ENCODE data around the gene FYTTD1. TPM values are rescaled to one million over a fixed set of nuclear protein-coding genes. Genes with fewer than 3 reads are reported as not detected.

The FYTTD1 gene
- total and polyA plus RNA-seq, 9 donors, result 16.8 to 70.5 (median 52.0) TPM

DNA sequence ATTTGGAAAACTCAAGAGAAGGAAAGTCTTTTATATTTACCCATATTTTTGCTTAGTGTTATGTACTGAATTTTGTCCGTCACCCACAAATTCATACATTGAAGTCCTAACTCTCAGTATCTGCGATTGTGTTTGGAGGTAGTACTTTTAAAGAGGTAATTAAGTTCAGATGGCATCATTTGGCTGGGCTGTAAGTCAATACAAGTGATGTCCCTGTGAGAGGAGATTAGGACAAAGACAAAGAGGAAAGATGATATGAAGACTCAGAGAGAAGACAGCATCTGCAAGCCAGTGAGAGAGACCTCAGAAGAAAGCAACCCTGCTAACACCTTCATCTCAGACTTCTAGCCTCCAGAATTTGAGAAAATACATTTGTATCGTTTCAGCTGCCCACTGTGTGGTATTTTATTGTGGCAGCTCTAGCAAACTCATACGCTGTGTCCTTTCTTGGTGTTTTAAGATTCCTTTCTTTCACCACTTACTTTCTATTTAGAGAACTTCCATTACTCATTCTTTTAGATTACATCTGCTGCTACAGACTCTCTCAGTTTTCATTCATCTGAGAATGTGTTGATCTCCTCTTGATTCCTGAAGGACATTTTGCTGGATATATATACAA is 58.4 kb downstream of the FYTTD1 start:
- DNase-seq, result no peak
- Histone ChIP-seq H3K36me3 (no peaks in the 10 kb centered on the region), H3K9me3 (no peaks in the 10 kb centered on the region), H3K4me3 (no peak overlapping the region), H3K27ac (no peak overlapping the region), H3K27me3 (no peaks in the 10 kb centered on the region), H3K4me1 (ENCODE audit: insufficient read depth) (peaks cover 3% of the 10 kb centered on the region)
- WGBS, 3 donors, result 76 to 79% (median 77%) methylated on average over 4 of the region's 4 CpGs
- intact Hi-C loops (cut with DNase I), result no loop called here
- no peak for TF ChIP-seq EP300 (IDR thresholded peaks at IDR 0.05)
- TF ChIP-seq, protein P1, sequence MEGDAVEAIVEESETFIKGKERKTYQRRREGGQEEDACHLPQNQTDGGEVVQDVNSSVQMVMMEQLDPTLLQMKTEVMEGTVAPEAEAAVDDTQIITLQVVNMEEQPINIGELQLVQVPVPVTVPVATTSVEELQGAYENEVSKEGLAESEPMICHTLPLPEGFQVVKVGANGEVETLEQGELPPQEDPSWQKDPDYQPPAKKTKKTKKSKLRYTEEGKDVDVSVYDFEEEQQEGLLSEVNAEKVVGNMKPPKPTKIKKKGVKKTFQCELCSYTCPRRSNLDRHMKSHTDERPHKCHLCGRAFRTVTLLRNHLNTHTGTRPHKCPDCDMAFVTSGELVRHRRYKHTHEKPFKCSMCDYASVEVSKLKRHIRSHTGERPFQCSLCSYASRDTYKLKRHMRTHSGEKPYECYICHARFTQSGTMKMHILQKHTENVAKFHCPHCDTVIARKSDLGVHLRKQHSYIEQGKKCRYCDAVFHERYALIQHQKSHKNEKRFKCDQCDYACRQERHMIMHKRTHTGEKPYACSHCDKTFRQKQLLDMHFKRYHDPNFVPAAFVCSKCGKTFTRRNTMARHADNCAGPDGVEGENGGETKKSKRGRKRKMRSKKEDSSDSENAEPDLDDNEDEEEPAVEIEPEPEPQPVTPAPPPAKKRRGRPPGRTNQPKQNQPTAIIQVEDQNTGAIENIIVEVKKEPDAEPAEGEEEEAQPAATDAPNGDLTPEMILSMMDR (IDR thresholded peaks at IDR 0.05), result no peak
- no peak for TF ChIP-seq POLR2A (IDR thresholded peaks at IDR 0.05)

DNA sequence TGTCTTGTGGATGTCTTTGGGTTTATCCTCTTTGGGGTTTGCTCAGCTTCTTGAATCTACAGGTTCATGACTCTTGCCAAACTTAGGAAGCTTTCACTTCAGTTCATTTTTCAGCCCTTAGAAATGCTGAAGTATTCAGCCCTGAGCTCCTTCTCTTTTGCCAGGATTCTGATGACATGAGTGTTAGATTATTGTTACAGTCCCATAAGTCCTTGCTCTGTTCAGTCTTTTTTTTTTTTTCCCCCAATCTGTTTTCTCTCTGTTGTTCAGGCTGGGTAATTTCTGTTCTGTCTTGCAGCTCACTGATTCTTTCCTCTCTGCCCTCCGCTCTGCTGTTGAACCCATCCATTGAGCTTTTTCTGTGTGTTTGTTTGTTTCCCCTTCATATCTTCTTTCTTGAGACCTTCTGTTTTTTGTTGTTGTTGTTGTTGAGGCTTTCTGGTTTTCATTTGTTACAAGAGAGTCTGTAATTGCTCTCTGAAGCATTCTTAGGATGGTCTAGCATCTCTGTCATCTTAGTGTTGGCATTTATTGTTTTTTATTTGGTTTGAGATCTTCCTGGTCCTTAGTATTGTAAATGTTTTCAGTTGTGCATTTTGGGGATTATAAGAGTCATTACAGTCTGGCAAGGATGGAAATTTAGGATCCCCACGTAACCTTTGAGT is 59.8 kb downstream of the FYTTD1 start:
- Histone ChIP-seq H3K27ac (no peak overlapping the region), H3K4me3 (no peak overlapping the region), H3K9me3 (no peaks in the 10 kb centered on the region), H3K36me3 (no peaks in the 10 kb centered on the region), H3K4me1 (ENCODE audit: insufficient read depth) (peaks cover 3% of the 10 kb centered on the region), H3K27me3 (no peaks in the 10 kb centered on the region)
- WGBS, 3 donors, result 39 to 40% (median 40%) methylated on average over 2 of the region's 2 CpGs
- DNase-seq, result no peak
- intact Hi-C loops (cut with DNase I), result no loop called here
- TF ChIP-seq EP300 (IDR thresholded peaks at IDR 0.05), result no peak
- TF ChIP-seq, protein P1 (IDR thresholded peaks at IDR 0.05), result no peak
- TF ChIP-seq POLR2A (IDR thresholded peaks at IDR 0.05), result no peak

DNA sequence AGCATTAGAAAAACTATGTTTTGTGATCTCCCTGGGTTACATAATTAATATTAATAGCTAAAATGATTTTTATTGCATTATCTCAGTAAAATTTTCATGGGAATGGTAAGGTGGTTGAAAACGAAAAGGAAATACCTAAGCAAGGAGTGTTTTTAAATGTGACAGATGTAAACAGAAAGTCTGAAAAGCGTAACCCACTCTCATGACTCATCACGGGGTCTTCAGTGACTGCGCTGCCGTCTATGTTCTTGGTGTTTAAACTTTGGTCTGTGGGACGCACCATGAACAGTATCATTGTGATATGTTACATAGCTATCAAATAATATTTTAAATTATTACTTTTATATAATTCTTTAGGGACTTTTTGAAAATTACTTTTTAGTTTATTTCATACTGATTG is 61.2 kb downstream of the FYTTD1 start:
- intact Hi-C loops (cut with DNase I), result no loop called here
- H3K27me3 ChIP-seq, result no peaks in the 10 kb centered on the region
- TF ChIP-seq EP300 (IDR thresholded peaks at IDR 0.05) (no peak), POLR2A (IDR thresholded peaks at IDR 0.05) (no peak)
- TF ChIP-seq, protein P1 (IDR thresholded peaks at IDR 0.05), result no peak
- H3K9me3 ChIP-seq, result no peaks in the 10 kb centered on the region
- H3K4me3 ChIP-seq, result no peak overlapping the region
- H3K27ac ChIP-seq, result no peak overlapping the region
- DNase-seq, result no peak
- H3K4me1 ChIP-seq (ENCODE audit: insufficient read depth), result peaks cover 3% of the 10 kb centered on the region
- 84 to 92% (median 87%) methylated on average over 6 of the region's 6 CpGs for WGBS, 3 donors
- H3K36me3 ChIP-seq, result no peaks in the 10 kb centered on the region

DNA sequence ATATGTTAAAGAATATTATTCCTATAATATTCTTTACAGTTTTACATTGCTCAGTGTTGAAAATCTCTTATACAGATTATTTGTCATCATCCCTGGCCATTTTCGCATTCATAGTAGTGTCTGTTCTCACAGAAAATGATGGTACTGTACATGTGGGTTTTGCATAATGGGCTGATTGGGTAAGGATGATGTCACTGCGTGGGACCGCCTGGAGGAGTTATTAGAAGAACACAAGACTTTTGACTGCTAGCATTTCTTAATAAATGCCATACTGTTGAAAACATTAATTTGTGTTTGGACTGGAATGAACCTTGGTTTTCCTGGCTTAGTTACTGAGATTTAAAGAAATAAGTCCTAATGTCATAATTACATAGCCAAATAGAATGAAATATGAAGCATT is 61.7 kb downstream of the FYTTD1 start:
- intact Hi-C loops (cut with DNase I), result no loop called here
- H3K9me3 ChIP-seq, result no peaks in the 10 kb centered on the region
- 54 to 79% (median 60%) methylated on average over 3 of the region's 3 CpGs for WGBS, 3 donors
- no peak overlapping the region for H3K4me3 ChIP-seq
- no peak overlapping the region for H3K27ac ChIP-seq
- H3K4me1 ChIP-seq (ENCODE audit: insufficient read depth), result peaks cover 3% of the 10 kb centered on the region
- DNase-seq, result peak in 1 of 5 donors; percentile 66
- H3K27me3 ChIP-seq, result no peaks in the 10 kb centered on the region
- no peaks in the 10 kb centered on the region for H3K36me3 ChIP-seq
- TF ChIP-seq POLR2A (IDR thresholded peaks at IDR 0.05), result no peak
- TF ChIP-seq EP300 (IDR thresholded peaks at IDR 0.05), result no peak
- TF ChIP-seq, protein P1 (IDR thresholded peaks at IDR 0.05), result no peak

All from ovary (tissue), 9 donors.